Tibial nerve (tissue), 4 donors: ENCODE data around the gene ZC3H10.

Source experiments
- EP300 ChIP-seq, 2 donors: sonication (generic); formaldehyde crosslinking; IDR thresholded peaks; one replicate each; pipeline ENCODE4 v1.6.1; 2017; ENCODE audit warnings: antibody characterized with exemption in 2 of 2, mild to moderate bottlenecking in 1 of 2
- POLR2A ChIP-seq, 2 donors: fragments of 450-650 bp; IDR thresholded peaks; one replicate each; pipeline ENCODE4 v1.6.1; 2017; ENCODE audit warnings: antibody characterized with exemption in 2 of 2, mild to moderate bottlenecking in 2 of 2, moderate library complexity in 2 of 2
- TF ChIP-seq, protein P1 (sequence below), 5 experiments: fragments of 200-600 bp in 3 of 5; fragments of 450-650 bp in 2 of 5; sonication (generic) in 3 of 5; IDR thresholded peaks; one replicate each; pipeline ENCODE4 v1.5.1; 2016 to 2019; ENCODE audit warnings: antibody characterized with exemption in 5 of 5, mild to moderate bottlenecking in 3 of 5, moderate library complexity in 2 of 5

DNA sequence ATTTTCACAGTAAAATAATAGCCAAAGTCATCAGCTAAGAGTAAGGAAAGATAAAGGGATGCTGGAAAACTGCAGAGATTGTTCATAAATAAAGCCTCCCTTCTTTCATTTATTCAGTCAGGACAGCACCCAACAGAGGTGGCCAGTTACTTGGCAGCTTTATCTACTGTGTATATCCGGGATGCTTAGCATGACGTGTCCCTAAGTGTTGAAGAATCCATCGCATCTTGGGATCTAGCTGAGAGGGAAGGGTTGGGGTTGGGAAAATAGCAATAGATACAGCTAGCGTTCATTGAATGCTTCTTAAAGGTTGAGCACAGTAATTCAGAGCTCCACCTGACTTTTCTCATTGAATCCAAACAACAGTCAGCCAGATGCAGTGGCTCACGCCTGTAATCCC lies 43.7 kb upstream of the ZC3H10 start:
- TF ChIP-seq POLR2A (IDR thresholded peaks at IDR 0.05): no peak
- TF ChIP-seq, protein P1, sequence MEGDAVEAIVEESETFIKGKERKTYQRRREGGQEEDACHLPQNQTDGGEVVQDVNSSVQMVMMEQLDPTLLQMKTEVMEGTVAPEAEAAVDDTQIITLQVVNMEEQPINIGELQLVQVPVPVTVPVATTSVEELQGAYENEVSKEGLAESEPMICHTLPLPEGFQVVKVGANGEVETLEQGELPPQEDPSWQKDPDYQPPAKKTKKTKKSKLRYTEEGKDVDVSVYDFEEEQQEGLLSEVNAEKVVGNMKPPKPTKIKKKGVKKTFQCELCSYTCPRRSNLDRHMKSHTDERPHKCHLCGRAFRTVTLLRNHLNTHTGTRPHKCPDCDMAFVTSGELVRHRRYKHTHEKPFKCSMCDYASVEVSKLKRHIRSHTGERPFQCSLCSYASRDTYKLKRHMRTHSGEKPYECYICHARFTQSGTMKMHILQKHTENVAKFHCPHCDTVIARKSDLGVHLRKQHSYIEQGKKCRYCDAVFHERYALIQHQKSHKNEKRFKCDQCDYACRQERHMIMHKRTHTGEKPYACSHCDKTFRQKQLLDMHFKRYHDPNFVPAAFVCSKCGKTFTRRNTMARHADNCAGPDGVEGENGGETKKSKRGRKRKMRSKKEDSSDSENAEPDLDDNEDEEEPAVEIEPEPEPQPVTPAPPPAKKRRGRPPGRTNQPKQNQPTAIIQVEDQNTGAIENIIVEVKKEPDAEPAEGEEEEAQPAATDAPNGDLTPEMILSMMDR (IDR thresholded peaks at IDR 0.05): no peak
- TF ChIP-seq EP300 (IDR thresholded peaks at IDR 0.05): no peak
